ENCODE data around the gene SNCB. TPM values are rescaled to one million over a fixed set of nuclear protein-coding genes. Genes with fewer than 3 reads are reported as not detected.
A peak's percentile ranks its signal among the peaks of the same experiment; 100 is the strongest.

Gene SNCB
- total and polyA plus RNA-seq, 2 of the 13 experiments (the other 11 are each of a cell fraction or from before 2014, with no cell fraction given): not detected

DNA sequence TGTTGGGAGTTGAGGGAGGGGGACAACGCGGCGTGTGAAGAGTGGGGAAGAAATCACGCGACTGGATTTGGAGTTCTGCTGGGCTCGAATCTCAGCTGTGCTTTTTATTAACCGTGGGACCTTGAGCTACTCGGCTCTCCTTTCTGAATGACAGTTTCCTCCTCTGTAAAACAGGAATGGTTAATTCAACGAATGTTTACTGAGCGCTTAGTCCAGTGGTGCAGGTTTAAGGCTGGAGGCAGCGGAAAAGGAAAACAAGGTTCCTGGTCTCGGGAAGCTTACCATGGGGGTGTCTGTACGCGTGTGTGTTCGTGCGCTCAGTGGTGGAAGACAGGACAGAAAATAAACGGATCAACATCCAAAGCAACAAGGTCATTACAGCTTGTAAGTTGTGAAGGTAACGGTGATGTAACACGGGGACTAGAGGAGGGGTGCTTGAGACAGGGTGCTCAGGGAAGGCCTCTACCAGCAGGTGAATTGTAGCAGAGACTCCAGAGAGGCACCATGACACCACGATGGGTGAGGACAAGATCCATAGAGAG, 418 bp upstream of the SNCB start:
- Histone ChIP-seq H3K9ac (ENCODE audit: insufficient read depth, low read depth, low read length) (no peak overlapping the region), H3K27me3 (ENCODE audit: control insufficient read depth in 1 of 2, insufficient read depth in 2 of 2, low read length in 2 of 2) (peaks cover 15 to 82% of the 10 kb centered on the region in 2 experiments; a peak in 4 of 5 replicates), H3K9me3 (ENCODE audit: low read length) (no peaks in the 10 kb centered on the region), H4K20me1 (ENCODE audit: insufficient read depth, low read length) (no peaks in the 10 kb centered on the region), H3K79me2 (ENCODE audit: insufficient read depth, low read length) (no peaks in the 10 kb centered on the region), H3K4me3 (replicated peaks in 1 of 3; ENCODE audit: insufficient read depth in 1 of 3, low read depth in 2 of 3, low read length in 3 of 3) (peak overlapping the region; percentile 5 to 62 (median 56)), H3K27ac (ENCODE audit: extremely low read length, insufficient read depth, low read length) (no peak overlapping the region), H3K4me2 (ENCODE audit: low read depth, low read length) (peak overlapping the region; percentile 84), H3K36me3 (replicated peaks in 1 of 2; ENCODE audit: control insufficient read depth in 1 of 2, insufficient read depth in 2 of 2, low read length in 2 of 2) (no peaks in the 10 kb centered on the region), H2AFZ (ENCODE audit: low read length) (no peak overlapping the region), H3K4me1 (ENCODE audit: insufficient read depth, low read length) (peaks cover 26% of the 10 kb centered on the region)
- POLR2A ChIA-PET: no interaction called here
- TF ChIP-seq, protein P1, sequence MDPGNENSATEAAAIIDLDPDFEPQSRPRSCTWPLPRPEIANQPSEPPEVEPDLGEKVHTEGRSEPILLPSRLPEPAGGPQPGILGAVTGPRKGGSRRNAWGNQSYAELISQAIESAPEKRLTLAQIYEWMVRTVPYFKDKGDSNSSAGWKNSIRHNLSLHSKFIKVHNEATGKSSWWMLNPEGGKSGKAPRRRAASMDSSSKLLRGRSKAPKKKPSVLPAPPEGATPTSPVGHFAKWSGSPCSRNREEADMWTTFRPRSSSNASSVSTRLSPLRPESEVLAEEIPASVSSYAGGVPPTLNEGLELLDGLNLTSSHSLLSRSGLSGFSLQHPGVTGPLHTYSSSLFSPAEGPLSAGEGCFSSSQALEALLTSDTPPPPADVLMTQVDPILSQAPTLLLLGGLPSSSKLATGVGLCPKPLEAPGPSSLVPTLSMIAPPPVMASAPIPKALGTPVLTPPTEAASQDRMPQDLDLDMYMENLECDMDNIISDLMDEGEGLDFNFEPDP (CRISPR knock-in tag; conservative IDR thresholded peaks at IDR 0.05): 0 out of 2 replicates have a peak, but pooled peaks have one; percentile 50
- TF ChIP-seq, protein P2, sequence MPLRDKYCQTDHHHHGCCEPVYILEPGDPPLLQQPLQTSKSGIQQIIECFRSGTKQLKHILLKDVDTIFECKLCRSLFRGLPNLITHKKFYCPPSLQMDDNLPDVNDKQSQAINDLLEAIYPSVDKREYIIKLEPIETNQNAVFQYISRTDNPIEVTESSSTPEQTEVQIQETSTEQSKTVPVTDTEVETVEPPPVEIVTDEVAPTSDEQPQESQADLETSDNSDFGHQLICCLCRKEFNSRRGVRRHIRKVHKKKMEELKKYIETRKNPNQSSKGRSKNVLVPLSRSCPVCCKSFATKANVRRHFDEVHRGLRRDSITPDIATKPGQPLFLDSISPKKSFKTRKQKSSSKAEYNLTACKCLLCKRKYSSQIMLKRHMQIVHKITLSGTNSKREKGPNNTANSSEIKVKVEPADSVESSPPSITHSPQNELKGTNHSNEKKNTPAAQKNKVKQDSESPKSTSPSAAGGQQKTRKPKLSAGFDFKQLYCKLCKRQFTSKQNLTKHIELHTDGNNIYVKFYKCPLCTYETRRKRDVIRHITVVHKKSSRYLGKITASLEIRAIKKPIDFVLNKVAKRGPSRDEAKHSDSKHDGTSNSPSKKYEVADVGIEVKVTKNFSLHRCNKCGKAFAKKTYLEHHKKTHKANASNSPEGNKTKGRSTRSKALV (CRISPR knock-in tag; IDR thresholded peaks at IDR 0.05): peak; percentile 52; the same call in 1 of the 2 replicates
- 0 out of 2 replicates have a peak, but pooled peaks have one; percentile 34 for TF ChIP-seq ZSCAN31 (CRISPR knock-in tag; IDR thresholded peaks at IDR 0.05; ENCODE audit: low read depth)
- TF ChIP-seq, protein P3, sequence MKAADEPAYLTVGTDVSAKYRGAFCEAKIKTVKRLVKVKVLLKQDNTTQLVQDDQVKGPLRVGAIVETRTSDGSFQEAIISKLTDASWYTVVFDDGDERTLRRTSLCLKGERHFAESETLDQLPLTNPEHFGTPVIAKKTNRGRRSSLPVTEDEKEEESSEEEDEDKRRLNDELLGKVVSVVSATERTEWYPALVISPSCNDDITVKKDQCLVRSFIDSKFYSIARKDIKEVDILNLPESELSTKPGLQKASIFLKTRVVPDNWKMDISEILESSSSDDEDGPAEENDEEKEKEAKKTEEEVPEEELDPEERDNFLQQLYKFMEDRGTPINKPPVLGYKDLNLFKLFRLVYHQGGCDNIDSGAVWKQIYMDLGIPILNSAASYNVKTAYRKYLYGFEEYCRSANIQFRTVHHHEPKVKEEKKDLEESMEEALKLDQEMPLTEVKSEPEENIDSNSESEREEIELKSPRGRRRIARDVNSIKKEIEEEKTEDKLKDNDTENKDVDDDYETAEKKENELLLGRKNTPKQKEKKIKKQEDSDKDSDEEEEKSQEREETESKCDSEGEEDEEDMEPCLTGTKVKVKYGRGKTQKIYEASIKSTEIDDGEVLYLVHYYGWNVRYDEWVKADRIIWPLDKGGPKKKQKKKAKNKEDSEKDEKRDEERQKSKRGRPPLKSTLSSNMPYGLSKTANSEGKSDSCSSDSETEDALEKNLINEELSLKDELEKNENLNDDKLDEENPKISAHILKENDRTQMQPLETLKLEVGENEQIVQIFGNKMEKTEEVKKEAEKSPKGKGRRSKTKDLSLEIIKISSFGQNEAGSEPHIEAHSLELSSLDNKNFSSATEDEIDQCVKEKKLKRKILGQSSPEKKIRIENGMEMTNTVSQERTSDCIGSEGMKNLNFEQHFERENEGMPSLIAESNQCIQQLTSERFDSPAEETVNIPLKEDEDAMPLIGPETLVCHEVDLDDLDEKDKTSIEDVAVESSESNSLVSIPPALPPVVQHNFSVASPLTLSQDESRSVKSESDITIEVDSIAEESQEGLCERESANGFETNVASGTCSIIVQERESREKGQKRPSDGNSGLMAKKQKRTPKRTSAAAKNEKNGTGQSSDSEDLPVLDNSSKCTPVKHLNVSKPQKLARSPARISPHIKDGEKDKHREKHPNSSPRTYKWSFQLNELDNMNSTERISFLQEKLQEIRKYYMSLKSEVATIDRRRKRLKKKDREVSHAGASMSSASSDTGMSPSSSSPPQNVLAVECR (CRISPR knock-in tag; IDR thresholded peaks at IDR 0.05; ENCODE audit: borderline replicate concordance): 0 out of 2 replicates have a peak, but pooled peaks have one; percentile 19
- TF ChIP-seq, protein P4, sequence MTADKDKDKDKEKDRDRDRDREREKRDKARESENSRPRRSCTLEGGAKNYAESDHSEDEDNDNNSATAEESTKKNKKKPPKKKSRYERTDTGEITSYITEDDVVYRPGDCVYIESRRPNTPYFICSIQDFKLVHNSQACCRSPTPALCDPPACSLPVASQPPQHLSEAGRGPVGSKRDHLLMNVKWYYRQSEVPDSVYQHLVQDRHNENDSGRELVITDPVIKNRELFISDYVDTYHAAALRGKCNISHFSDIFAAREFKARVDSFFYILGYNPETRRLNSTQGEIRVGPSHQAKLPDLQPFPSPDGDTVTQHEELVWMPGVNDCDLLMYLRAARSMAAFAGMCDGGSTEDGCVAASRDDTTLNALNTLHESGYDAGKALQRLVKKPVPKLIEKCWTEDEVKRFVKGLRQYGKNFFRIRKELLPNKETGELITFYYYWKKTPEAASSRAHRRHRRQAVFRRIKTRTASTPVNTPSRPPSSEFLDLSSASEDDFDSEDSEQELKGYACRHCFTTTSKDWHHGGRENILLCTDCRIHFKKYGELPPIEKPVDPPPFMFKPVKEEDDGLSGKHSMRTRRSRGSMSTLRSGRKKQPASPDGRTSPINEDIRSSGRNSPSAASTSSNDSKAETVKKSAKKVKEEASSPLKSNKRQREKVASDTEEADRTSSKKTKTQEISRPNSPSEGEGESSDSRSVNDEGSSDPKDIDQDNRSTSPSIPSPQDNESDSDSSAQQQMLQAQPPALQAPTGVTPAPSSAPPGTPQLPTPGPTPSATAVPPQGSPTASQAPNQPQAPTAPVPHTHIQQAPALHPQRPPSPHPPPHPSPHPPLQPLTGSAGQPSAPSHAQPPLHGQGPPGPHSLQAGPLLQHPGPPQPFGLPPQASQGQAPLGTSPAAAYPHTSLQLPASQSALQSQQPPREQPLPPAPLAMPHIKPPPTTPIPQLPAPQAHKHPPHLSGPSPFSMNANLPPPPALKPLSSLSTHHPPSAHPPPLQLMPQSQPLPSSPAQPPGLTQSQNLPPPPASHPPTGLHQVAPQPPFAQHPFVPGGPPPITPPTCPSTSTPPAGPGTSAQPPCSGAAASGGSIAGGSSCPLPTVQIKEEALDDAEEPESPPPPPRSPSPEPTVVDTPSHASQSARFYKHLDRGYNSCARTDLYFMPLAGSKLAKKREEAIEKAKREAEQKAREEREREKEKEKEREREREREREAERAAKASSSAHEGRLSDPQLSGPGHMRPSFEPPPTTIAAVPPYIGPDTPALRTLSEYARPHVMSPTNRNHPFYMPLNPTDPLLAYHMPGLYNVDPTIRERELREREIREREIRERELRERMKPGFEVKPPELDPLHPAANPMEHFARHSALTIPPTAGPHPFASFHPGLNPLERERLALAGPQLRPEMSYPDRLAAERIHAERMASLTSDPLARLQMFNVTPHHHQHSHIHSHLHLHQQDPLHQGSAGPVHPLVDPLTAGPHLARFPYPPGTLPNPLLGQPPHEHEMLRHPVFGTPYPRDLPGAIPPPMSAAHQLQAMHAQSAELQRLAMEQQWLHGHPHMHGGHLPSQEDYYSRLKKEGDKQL (CRISPR knock-in tag; IDR thresholded peaks at IDR 0.05; ENCODE audit: low read depth): no peak
- TF ChIP-seq TARDBP (CRISPR knock-in tag; IDR thresholded peaks at IDR 0.05): 0 out of 2 replicates have a peak, but pooled peaks have one; percentile 15
- TF ChIP-seq SRF (IDR thresholded peaks at IDR 0.05; ENCODE audit: low read depth, low read length): no peak
- TF ChIP-seq RNF2 (conservative IDR thresholded peaks at IDR 0.05; ENCODE audit: low read depth): 0 out of 2 replicates have a peak, but pooled peaks have one; percentile 2
- no peak for TF ChIP-seq ATF1 (CRISPR knock-in tag; IDR thresholded peaks at IDR 0.05)
- 2% methylated on average over 20 of the region's 20 CpGs for WGBS (ENCODE audit: low lambda C conversion rate)
- CTCF ChIA-PET (ENCODE audit: low intra/inter-chr PET ratio, low total read pairs): no interaction called here
- FAIRE-seq (no peak), DNase-seq (ENCODE audit: low spot score) (no peak), ATAC-seq (peak; percentile 32)
- in situ Hi-C loops (cut with HindIII; ENCODE audit: extremely low pct_ligation_motif_present, low pct_unique_long_range_greater_than_20kb) (no loop called here), intact Hi-C loops (cut with micrococcal nuclease; ENCODE audit: unreplicated experiment) (no loop called here)
- no TSS peak for BruUV-seq (replicated peaks)
